HL-60 (cell line): Measurements from ENCODE around the gene RASL11A.
"Not testable (repeated sequence)": the region's sequence is repeated elsewhere in the genome, so short reads cannot be mapped to it uniquely, and the experiment has no call there.

ENCODE experiments used
- CTCF ChIP-seq: IDR thresholded peaks from one replicate; pipeline ENCODE4 v1.5.1; 2011; ENCODE audit warnings: low read length, control low read depth, inconsistent platforms; ENCODE audit not compliant: insufficient read depth
- GABPA ChIP-seq: IDR thresholded peaks from 2 replicates; pipeline ENCODE4 v1.6.1; 2012; ENCODE audit warnings: low read depth
- POLR2AphosphoS5 ChIP-seq: IDR thresholded peaks from 2 replicates; pipeline ENCODE4 v1.6.1; 2012; ENCODE audit warnings: low read depth
- REST ChIP-seq: IDR thresholded peaks from 2 replicates; pipeline ENCODE4 v1.6.1; 2012; ENCODE audit warnings: low read depth; ENCODE audit not compliant: insufficient replicate concordance
- SPI1 ChIP-seq: IDR thresholded peaks from 2 replicates; pipeline ENCODE4 v1.6.1; 2012; ENCODE audit warnings: low read depth, mild to moderate bottlenecking, borderline replicate concordance

- not testable (repeated sequence) for TF ChIP-seq CTCF, POLR2AphosphoS5, GABPA, REST, SPI1
Measured at GRCh38 chr13:27291967-27292366, 21.3 kb downstream of the RASL11A start.
